ENCODE measurements around the gene DNMBP. TPM values are rescaled to one million over a fixed set of nuclear protein-coding genes. Genes with fewer than 3 reads are reported as not detected.
A peak's percentile ranks its signal among the peaks of the same experiment; 100 is the strongest.

DNMBP gene
- total and polyA plus RNA-seq, 2 experiments from 2014 or later, result 13.6 to 22.9 TPM

- H3K4me3 ChIP-seq, result no peak overlapping the region
- H3K27me3 ChIP-seq, result no peaks in the 10 kb centered on the region
- TF ChIP-seq, protein P1, sequence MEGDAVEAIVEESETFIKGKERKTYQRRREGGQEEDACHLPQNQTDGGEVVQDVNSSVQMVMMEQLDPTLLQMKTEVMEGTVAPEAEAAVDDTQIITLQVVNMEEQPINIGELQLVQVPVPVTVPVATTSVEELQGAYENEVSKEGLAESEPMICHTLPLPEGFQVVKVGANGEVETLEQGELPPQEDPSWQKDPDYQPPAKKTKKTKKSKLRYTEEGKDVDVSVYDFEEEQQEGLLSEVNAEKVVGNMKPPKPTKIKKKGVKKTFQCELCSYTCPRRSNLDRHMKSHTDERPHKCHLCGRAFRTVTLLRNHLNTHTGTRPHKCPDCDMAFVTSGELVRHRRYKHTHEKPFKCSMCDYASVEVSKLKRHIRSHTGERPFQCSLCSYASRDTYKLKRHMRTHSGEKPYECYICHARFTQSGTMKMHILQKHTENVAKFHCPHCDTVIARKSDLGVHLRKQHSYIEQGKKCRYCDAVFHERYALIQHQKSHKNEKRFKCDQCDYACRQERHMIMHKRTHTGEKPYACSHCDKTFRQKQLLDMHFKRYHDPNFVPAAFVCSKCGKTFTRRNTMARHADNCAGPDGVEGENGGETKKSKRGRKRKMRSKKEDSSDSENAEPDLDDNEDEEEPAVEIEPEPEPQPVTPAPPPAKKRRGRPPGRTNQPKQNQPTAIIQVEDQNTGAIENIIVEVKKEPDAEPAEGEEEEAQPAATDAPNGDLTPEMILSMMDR (IDR thresholded peaks at IDR 0.05; ENCODE audit: low read depth, low read length), result no peak
- H3K27ac ChIP-seq, result no peak overlapping the region
- no peaks in the 10 kb centered on the region for H3K4me1 ChIP-seq (ENCODE audit: low read depth)
- no peaks in the 10 kb centered on the region for H3K9me3 ChIP-seq (ENCODE audit: low read depth)
- no peaks in the 10 kb centered on the region for H3K36me3 ChIP-seq
- DNase-seq (ENCODE audit: low read depth in 1 of 2, low spot score in 1 of 2), result no peak
Measured at GRCh38 chr10:100037758-100038315, 28.1 kb upstream of the DNMBP start.

DNA sequence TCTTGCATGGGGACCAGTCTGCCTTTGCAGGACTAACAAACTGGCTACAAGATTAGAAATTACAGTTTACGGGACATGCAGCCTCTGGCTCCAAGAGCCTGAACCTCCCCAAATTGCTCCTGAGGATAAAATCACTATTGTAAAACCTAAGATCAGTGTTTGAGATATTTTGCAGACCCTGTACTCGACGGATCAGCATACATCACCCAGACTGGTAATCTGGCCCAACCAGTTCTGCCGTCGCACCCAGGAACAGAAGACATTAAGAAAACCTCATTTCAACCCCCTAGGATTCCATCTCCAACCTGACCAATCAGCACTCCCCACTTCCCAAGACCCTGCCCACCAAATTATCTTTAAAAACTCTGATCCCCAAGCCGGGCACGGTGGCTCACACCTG lies 27.1 kb upstream of the DNMBP start:
- Histone ChIP-seq H3K27ac (no peak overlapping the region), H3K9me3 (ENCODE audit: low read depth) (no peaks in the 10 kb centered on the region), H3K4me3 (no peak overlapping the region), H3K4me1 (ENCODE audit: low read depth) (no peaks in the 10 kb centered on the region), H3K27me3 (no peaks in the 10 kb centered on the region), H3K36me3 (no peaks in the 10 kb centered on the region)
- TF ChIP-seq, protein P1 (IDR thresholded peaks at IDR 0.05; ENCODE audit: low read depth, low read length), result no peak
- DNase-seq (ENCODE audit: low read depth in 1 of 2, low spot score in 1 of 2), result no peak

DNA sequence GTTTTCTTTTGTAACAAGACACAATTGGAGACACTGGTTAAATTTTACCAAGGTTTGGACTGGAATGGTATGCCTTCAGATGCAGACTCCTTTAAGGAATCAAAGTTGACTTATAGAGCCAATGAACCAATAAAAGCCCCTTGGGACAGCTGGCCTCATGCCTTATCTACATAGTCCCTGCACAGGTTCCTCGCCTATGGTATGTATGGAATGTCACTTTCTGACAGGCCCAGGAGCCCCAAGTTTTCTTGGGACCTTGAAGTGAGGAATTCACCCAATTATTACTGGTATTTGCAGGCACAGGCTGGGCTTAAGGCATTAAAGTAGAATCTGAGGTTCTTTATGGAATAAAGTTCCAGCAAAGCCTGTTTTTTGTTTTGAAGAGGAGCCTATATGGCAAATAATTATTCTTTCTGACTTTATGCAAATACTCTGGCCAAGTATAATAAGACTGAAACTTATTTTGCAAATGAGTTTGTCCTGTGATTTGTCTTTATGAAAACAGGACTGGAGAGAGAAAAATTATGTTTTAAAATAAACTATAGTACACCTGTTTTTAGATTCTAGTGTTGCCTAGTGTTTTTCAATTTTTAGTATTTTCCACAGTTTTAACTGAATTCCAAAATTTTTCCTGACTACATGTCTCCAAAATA lies 24.1 kb upstream of the DNMBP start:
- TF ChIP-seq, protein P1 (IDR thresholded peaks at IDR 0.05; ENCODE audit: low read depth, low read length), result no peak

GRCh38 chr10:100027416-100027815 lies 17.7 kb upstream of the DNMBP start:
- H3K36me3 ChIP-seq, result no peaks in the 10 kb centered on the region
- H3K4me3 ChIP-seq, result no peak overlapping the region
- TF ChIP-seq, protein P1 (IDR thresholded peaks at IDR 0.05; ENCODE audit: low read depth, low read length), result no peak
- no peaks in the 10 kb centered on the region for H3K27me3 ChIP-seq
- no peaks in the 10 kb centered on the region for H3K9me3 ChIP-seq (ENCODE audit: low read depth)
- H3K4me1 ChIP-seq (ENCODE audit: low read depth), result no peaks in the 10 kb centered on the region
- peak in 1 of 2 donors; percentile 10 for DNase-seq (ENCODE audit: low read depth in 1 of 2, low spot score in 1 of 2)
- no peak overlapping the region for H3K27ac ChIP-seq

More for the DNA sequence above, 24.1 kb upstream of the DNMBP start:
- DNase-seq (ENCODE audit: low read depth in 1 of 2, low spot score in 1 of 2), result no peak
- Histone ChIP-seq H3K4me3 (no peak overlapping the region), H3K4me1 (ENCODE audit: low read depth) (no peaks in the 10 kb centered on the region), H3K27ac (no peak overlapping the region), H3K27me3 (no peaks in the 10 kb centered on the region), H3K9me3 (ENCODE audit: low read depth) (no peaks in the 10 kb centered on the region), H3K36me3 (no peaks in the 10 kb centered on the region)

- DNase-seq (ENCODE audit: low read depth in 1 of 2, low spot score in 1 of 2), result no peak
- Histone ChIP-seq H3K27me3 (no peaks in the 10 kb centered on the region), H3K4me3 (no peak overlapping the region), H3K9me3 (ENCODE audit: low read depth) (no peaks in the 10 kb centered on the region), H3K36me3 (no peaks in the 10 kb centered on the region), H3K4me1 (ENCODE audit: low read depth) (no peaks in the 10 kb centered on the region), H3K27ac (no peak overlapping the region)
- TF ChIP-seq, protein P1 (IDR thresholded peaks at IDR 0.05; ENCODE audit: low read depth, low read length), result no peak
Measured at GRCh38 chr10:100025576-100025975, 15.8 kb upstream of the DNMBP start.

All from cardiac muscle cell (in vitro differentiated cells and primary cell).